Stimulated activated CD4-positive, alpha-beta T cell treated with anti-CD3 and anti-CD28 coated beads, Interleukin-2, amount 100 ng/mL, for 24 hours (primary cell): Measurements from ENCODE around the gene LINC01488.

ENCODE experiments used
- DNase-seq, 2 donors: peaks; one replicate each; pipeline ENCODE4 v3.0.0-alpha.2; 2020

LINC01488 gene

GRCh38 chr11:69482322-69482721 lies 859 bp downstream of the LINC01488 start:
- no peak for DNase-seq

GRCh38 chr11:69483170-69483569 lies 1.7 kb downstream of the LINC01488 start:
- DNase-seq: no peak

DNA sequence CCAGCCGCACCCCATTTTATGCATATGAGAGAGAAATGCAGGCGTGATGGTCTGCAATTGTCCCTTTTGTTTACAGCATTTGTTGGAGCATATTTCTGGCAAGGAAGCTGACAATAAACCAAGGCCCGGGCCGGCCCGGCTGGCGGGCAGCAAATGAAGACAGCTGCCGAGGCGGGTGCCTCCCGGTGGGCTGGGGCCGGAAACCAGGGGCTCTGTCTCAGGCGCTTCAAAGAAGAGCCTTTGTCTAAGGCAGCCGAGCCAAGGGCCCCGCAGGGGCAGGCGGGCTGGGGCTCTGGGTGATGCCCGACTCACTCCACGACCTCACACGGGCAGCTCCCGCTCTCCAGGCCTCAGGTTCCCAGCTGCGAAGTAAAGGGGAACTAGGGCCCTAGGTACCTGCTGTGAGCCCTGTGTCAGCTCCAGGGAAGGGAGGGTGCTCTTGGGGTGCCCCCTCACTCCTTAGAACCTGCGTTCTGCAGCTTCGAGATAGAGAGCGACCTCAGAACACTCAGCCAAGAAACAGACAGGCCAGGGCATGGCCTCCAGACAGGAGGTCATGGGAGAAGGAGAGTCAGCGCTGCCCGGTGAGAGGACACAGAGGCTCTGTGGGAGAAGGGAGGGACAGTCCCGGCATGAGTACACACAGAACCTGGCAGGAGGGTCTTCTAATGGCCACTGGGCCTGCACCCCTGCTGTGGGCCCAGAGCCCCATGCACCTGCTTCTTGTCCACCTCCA lies 2.4 kb downstream of the LINC01488 start:
- DNase-seq: no peak

- DNase-seq: no peak
These were observed 3.2 kb downstream of the LINC01488 start for GRCh38 chr11:69484427-69485259.

DNA sequence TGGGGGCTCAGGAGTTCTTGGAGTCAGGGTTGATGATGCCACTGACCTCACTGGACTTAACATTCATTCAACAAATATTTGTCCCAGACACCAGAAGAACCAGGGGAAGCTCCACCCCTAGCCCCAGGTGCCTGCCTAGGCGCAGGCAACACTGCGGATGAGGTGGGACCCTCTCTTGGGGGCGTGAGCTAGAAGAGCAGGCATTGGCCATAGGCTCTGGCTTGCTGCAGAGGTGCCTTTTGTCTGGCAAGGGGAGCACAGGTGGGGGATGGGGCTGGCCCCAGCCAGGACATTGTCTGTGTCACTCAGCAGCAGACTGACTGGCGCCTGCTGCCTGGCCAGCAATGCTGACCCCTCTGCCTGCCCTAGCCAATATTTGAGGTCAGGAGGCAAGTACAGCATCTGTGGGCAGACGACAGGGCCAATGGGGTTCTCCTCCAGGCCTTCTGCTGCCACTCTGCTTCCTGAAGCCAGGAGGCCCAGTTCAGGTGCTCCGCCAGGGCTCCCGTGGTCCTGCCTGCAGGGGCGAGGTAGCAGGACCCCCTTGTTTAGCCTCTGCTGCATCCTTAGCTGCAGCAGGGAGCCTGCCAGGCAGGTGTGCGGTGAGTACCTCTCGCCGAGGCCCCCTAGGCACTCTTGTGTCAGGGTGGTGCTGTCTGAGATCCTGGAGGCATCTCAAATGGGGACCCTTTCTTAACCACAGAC lies 4.0 kb downstream of the LINC01488 start:
- no peak for DNase-seq

GRCh38 chr11:69486056-69486772 lies 4.8 kb downstream of the LINC01488 start:
- no peak for DNase-seq

GRCh38 chr11:69486773-69487291 lies 5.4 kb downstream of the LINC01488 start:
- no peak for DNase-seq

DNA sequence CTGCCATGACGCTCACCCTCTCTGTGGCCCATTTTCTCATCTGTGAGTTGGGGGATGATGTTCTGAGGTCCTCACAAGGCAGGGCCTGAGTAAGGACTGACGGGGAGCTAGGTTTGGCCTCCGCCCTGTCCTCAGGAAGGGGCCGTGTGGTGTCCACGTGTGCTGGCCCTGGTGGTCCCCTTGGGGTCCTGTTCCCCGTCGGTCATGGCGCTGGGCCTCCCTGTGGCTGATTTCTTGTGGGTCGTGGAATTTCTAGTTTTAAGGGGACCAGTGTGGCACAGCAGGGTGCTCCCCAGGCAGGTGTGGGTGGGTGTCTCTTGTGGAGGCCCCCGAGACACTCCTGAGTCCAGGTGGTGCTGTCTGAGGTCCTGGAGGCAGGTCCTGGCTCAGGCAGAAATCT lies 5.9 kb downstream of the LINC01488 start:
- DNase-seq: no peak

GRCh38 chr11:69487849-69488542 lies 6.5 kb downstream of the LINC01488 start:
- DNase-seq: no peak

- no peak for DNase-seq
These were observed 7.1 kb downstream of the LINC01488 start for GRCh38 chr11:69488543-69488940.

DNA sequence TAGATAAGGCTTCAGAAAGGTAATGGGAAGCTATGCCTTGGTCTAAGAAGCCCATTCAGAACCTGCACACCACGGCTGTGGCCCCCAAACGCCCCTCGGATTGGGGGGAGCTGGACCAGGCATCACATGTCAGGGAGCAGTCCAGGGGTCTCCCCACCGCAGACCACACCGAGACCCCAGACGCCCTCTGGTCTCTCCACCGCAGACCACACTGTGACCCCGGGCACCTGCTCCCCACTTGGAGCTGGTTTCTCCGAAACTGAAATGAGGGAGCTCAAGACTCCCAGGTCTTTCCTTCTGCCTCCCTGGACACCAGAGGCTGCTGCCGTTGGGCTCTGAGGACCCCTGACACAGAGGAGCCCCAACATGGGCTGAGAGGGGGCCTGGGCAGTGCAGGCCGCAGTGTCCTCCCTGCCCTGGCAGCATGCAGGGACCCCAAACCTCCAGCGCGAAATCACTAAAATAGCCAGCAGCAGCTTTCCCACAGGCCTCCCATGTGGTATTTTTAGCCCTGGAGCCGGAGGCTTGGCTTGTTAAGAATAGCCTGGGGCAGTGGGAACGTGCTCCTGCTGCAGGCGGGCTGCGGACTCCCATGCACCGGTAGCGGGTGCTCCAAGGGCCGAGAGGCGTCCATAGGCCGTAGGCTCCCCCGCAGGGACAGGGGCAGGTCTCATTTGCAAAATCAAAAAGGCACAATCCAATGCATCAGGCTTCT lies 7.7 kb downstream of the LINC01488 start:
- no peak for DNase-seq

- no peak for DNase-seq
These were observed 8.4 kb downstream of the LINC01488 start for GRCh38 chr11:69489746-69490365.

DNA sequence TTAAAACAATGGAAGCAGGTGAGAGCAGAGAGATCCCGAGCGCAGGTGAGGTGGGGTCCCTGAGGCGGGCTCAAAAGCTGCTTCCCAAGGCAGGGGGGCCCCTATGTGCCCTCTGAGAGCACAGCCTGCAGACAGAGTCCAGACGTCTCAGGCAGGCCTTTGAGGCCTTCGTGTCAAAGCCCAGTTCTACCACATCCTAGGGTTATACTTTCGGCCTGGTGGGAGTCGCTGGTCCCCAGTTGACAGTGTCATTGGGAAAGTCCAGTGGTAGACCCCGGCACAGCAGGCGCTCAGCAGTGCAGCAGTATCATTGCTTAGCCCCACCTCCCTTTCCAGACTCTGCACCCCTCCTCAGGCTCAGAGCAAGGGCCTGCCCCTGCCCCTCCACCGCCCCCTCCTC lies 9.1 kb downstream of the LINC01488 start:
- DNase-seq: no peak

GRCh38 chr11:69491071-69492031 lies 9.9 kb downstream of the LINC01488 start:
- DNase-seq: no peak

GRCh38 chr11:69492201-69492991 lies 10.9 kb downstream of the LINC01488 start:
- no peak for DNase-seq

DNA sequence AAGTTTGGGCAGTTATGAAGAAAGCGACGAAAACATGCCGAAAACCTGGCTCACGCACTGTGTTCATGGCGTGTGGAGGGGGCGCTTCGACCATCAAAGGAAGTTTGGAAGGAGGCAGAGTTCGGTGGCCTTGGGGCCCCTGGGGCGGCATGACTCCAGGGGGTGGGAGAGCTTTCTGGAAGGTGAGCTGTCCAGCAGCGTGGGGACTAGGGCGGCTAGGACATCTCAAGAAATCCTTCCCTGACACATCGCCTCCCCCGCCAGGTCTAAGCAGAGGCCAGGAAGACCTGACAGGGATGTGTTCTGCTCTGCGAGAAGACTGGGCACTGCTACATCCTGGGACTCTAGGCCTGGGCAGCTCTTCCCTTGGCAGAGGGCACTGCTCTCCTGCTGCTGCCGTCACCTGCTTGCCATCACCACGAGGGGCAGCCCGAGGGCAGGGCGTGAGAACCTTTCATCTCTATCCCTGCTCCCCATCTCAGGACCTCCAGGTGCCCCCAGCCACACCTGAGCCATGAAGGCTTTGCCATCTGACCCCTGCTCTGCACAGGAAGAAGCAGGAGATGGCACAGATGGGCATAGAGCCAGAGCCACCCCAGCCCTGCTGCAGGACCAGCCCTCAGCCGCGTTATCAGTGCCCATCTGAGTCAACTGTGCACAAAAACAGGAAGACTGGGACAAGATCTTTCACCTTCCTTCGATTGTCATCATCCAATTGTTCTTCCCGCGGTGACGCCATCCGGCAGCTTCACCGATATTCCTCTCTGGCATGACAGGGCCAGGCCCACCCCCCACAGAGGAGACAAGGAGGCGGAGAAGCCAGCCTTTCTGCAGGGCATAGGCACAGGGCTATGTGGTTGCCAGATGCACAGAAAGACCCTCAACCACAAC lies 12.7 kb downstream of the LINC01488 start:
- DNase-seq: no peak

- DNase-seq: no peak
These were observed 13.4 kb downstream of the LINC01488 start for GRCh38 chr11:69494851-69495250.
